H1 (cell line): ENCODE results near the gene HIVEP3. TPM values are rescaled to one million over a fixed set of nuclear protein-coding genes. Genes with fewer than 3 reads are reported as not detected.

Source experiments
- CTCF ChIA-PET: fragments of 300-600 bp; sonication (Branson Sonifier 250); formaldehyde crosslinking; loops from one replicate; lab custom pipeline; 2021; ENCODE audit not compliant: partially characterized antibody; lab: Charles Lee
- POLR2A ChIA-PET: fragments of 300-600 bp; sonication (Branson Sonifier 250); formaldehyde crosslinking; loops from one replicate; lab custom pipeline; 2021; ENCODE audit warnings: inconsistent platforms; ENCODE audit not compliant: partially characterized antibody; lab: Charles Lee
- DNase-seq, 2 experiments: peaks; one replicate each; pipeline versions ENCODE4 v3.0.0 to v3.0.0-alpha.2; 2010 to 2022; ENCODE audit warnings: low spot score in 2 of 2, low read depth in 1 of 2, mixed read lengths in 1 of 2
- FAIRE-seq: peaks from 2 replicates; lab custom pipeline; 2011; peaks lifted over from hg19 to GRCh38; lab: Jason Lieb, UNC
- H2AFZ ChIP-seq: 2 replicates; pipeline ENCODE4 v1.8.1; 2012; ENCODE audit warnings: low read length, inconsistent platforms
- H2AK5ac ChIP-seq: 2 replicates; pipeline ENCODE4 v1.6.1; 2013; ENCODE audit warnings: low read depth, low read length
- H2BK120ac ChIP-seq: replicated peaks from 2 replicates; pipeline ENCODE3; 2013; ENCODE audit warnings: low read depth, low read length, inconsistent platforms
- H2BK12ac ChIP-seq: 2 replicates; pipeline ENCODE4 v1.6.1; 2013; ENCODE audit warnings: low read depth, low read length
- H2BK15ac ChIP-seq: 2 replicates; pipeline ENCODE4 v1.6.1; 2013; ENCODE audit warnings: low read length
- H2BK20ac ChIP-seq: 2 replicates; pipeline ENCODE4 v1.6.1; 2013; ENCODE audit warnings: low read length
- H2BK5ac ChIP-seq: 2 replicates; pipeline ENCODE4 v1.6.1; 2013; ENCODE audit warnings: low read depth, low read length
- H3K14ac ChIP-seq: 2 replicates; pipeline ENCODE4 v1.6.1; 2013; ENCODE audit warnings: inconsistent platforms; ENCODE audit not compliant: insufficient read length
- H3K18ac ChIP-seq: 2 replicates; pipeline ENCODE4 v1.6.1; 2013; ENCODE audit warnings: low read length; ENCODE audit errors: extremely low read depth
- H3K23ac ChIP-seq: 2 replicates; pipeline ENCODE4 v1.6.1; 2013; ENCODE audit warnings: inconsistent platforms; ENCODE audit not compliant: insufficient read length
- H3K23me2 ChIP-seq: 2 replicates; pipeline ENCODE4 v1.6.1; 2013; ENCODE audit warnings: low read depth, low read length
- H3K27ac ChIP-seq: 2 replicates; pipeline ENCODE4 v1.6.1; 2011; ENCODE audit warnings: low read depth, low read length, inconsistent platforms
- H3K27me3 ChIP-seq, 4 experiments: replicated peaks in 1 of 4; 1 replicate in 1 of 4; 2 replicates in 3 of 4; pipeline versions ENCODE4 v1.6.1 to v1.8.1; 2011 to 2013; ENCODE audit warnings: low read length in 3 of 4, mild to moderate bottlenecking in 3 of 4, inconsistent platforms in 2 of 4, mixed read lengths in 2 of 4, moderate library complexity in 1 of 4; ENCODE audit not compliant: control insufficient read depth in 3 of 4, insufficient read depth in 3 of 4; ENCODE audit errors: extremely low read depth in 1 of 4
- H3K36me3 ChIP-seq, 4 experiments: 2 replicates each; pipeline versions ENCODE4 v1.6.1 to v1.8.1; 2011 to 2013; ENCODE audit warnings: mild to moderate bottlenecking in 4 of 4, low read length in 3 of 4, moderate library complexity in 2 of 4, control low read depth in 1 of 4, inconsistent platforms in 1 of 4; ENCODE audit not compliant: insufficient read depth in 4 of 4, control insufficient read depth in 2 of 4
- H3K4ac ChIP-seq: replicated peaks from 2 replicates; pipeline ENCODE3; 2013; ENCODE audit warnings: low read length, low read depth, mixed read lengths, inconsistent platforms; ENCODE audit not compliant: insufficient read length
- H3K4me1 ChIP-seq, 4 experiments: replicated peaks in 1 of 4; 1 replicate in 1 of 4; 2 replicates in 3 of 4; pipeline versions ENCODE4 v1.6.1 to v1.8.1; 2011 to 2013; ENCODE audit warnings: low read length in 3 of 4, inconsistent platforms in 2 of 4, mixed read lengths in 1 of 4; ENCODE audit not compliant: insufficient read depth in 4 of 4, control insufficient read depth in 3 of 4
- H3K4me2 ChIP-seq, 2 experiments: 2 replicates each; pipeline versions ENCODE4 v1.6.1 to v1.8.1; 2011 to 2013; ENCODE audit warnings: low read depth in 2 of 2, low read length in 2 of 2, control low read depth in 1 of 2, inconsistent platforms in 1 of 2, mild to moderate bottlenecking in 1 of 2; ENCODE audit not compliant: insufficient read depth in 1 of 2
- H3K4me3 ChIP-seq, 4 experiments: fragments of 200-600, 300-600 bp in 1 of 4; sonication (generic), shearing (Covaris generic), sonication (Bioruptor Twin) in 1 of 4; 2 replicates each; pipeline versions ENCODE4 v1.5.1 to v1.8.1; 2011 to 2016; ENCODE audit warnings: low read length in 4 of 4, low read depth in 3 of 4, control low read depth in 2 of 4, inconsistent platforms in 2 of 4, mild to moderate bottlenecking in 2 of 4, mixed read lengths in 1 of 4, moderate library complexity in 1 of 4; ENCODE audit not compliant: insufficient read depth in 2 of 4; ENCODE audit errors: extremely low read depth in 1 of 4
- H3K56ac ChIP-seq: replicated peaks from 2 replicates; pipeline ENCODE3; 2013; ENCODE audit warnings: low read depth, mild to moderate bottlenecking, mixed read lengths, low read length, inconsistent platforms; ENCODE audit not compliant: insufficient read length
- H3K79me1 ChIP-seq: 2 replicates; pipeline ENCODE4 v1.6.1; 2013; ENCODE audit warnings: low read depth, low read length, control low read depth
- H3K79me2 ChIP-seq, 2 experiments: 2 replicates each; pipeline versions ENCODE4 v1.6.1 to v1.8.1; 2012 to 2013; ENCODE audit warnings: low read length in 2 of 2, mild to moderate bottlenecking in 2 of 2, inconsistent platforms in 1 of 2; ENCODE audit not compliant: insufficient read depth in 2 of 2, control insufficient read depth in 1 of 2
- H3K9ac ChIP-seq, 4 experiments: replicated peaks in 1 of 4; 1 replicate in 1 of 4; 2 replicates in 3 of 4; pipeline versions ENCODE4 v1.6.1 to v1.8.1; 2011 to 2013; ENCODE audit warnings: low read depth in 3 of 4, low read length in 3 of 4, control low read depth in 2 of 4, mild to moderate bottlenecking in 2 of 4, moderate library complexity in 2 of 4, inconsistent platforms in 1 of 4; ENCODE audit errors: extremely low read depth in 1 of 4
- H3K9me3 ChIP-seq, 2 experiments: 2 replicates each; pipeline versions ENCODE4 v1.6.1 to v1.8.1; 2012 to 2013; ENCODE audit warnings: mild to moderate bottlenecking in 2 of 2, moderate library complexity in 2 of 2, control low read depth in 1 of 2, inconsistent platforms in 1 of 2, low read depth in 1 of 2, low read length in 1 of 2, mixed read lengths in 1 of 2; ENCODE audit not compliant: insufficient read depth in 2 of 2
- H4K20me1 ChIP-seq, 2 experiments: replicated peaks in 1 of 2; 2 replicates each; pipeline versions ENCODE3 to v1.8.1; 2011 to 2013; ENCODE audit warnings: inconsistent platforms in 2 of 2, low read length in 2 of 2, mild to moderate bottlenecking in 1 of 2; ENCODE audit not compliant: insufficient read depth in 2 of 2, control insufficient read depth in 1 of 2
- H4K5ac ChIP-seq: 2 replicates; pipeline ENCODE4 v1.6.1; 2013; ENCODE audit warnings: low read length, low read depth, mixed read lengths, inconsistent platforms; ENCODE audit not compliant: insufficient read length
- H4K8ac ChIP-seq: 2 replicates; pipeline ENCODE4 v1.8.0; 2013; ENCODE audit warnings: mild to moderate bottlenecking, moderate library complexity, low read length, inconsistent platforms; ENCODE audit not compliant: insufficient read depth; ENCODE audit errors: extremely low read depth
- H4K91ac ChIP-seq: replicated peaks from 2 replicates; pipeline ENCODE3; 2013; ENCODE audit warnings: low read length, mixed read lengths, inconsistent platforms; ENCODE audit not compliant: insufficient read length
- CBX5 ChIP-seq: fragments of 300-800, 300-1000 bp; sonication (generic); IDR thresholded peaks from 2 replicates; pipeline ENCODE4 v1.7.1; 2016; ENCODE audit warnings: antibody characterized with exemption, low read length, low read depth
- FOSL1 ChIP-seq: IDR thresholded peaks from 2 replicates; pipeline ENCODE4 v1.6.1; 2011; ENCODE audit warnings: mild to moderate bottlenecking, low read depth, low read length, moderate library complexity; ENCODE audit not compliant: insufficient read depth
- GTF2F1 ChIP-seq: IDR thresholded peaks from 2 replicates; pipeline ENCODE4 v1.6.1; 2012; ENCODE audit warnings: low read depth, low read length, improper control_type of control experiment, borderline replicate concordance
- KDM5A ChIP-seq: fragments of 200-600 bp; IDR thresholded peaks from 2 replicates; pipeline ENCODE4 v1.7.1; 2012; ENCODE audit warnings: mild to moderate bottlenecking, low read length, inconsistent platforms, mixed read lengths
- SP2 ChIP-seq: IDR thresholded peaks from 2 replicates; pipeline ENCODE4 v1.6.1; 2012; ENCODE audit warnings: mild to moderate bottlenecking, low read length, inconsistent platforms
- TAF7 ChIP-seq: optimal IDR thresholded peaks from 2 replicates; pipeline ENCODE3; 2011; ENCODE audit warnings: low read depth, mild to moderate bottlenecking, inconsistent platforms, low read length, moderate library complexity, borderline replicate concordance
- TCF12 ChIP-seq: IDR thresholded peaks from 2 replicates; pipeline ENCODE4 v1.6.1; 2011; ENCODE audit warnings: low read depth, mild to moderate bottlenecking, low read length
- YY1 ChIP-seq: IDR thresholded peaks from 2 replicates; pipeline ENCODE4 v1.6.1; 2011; ENCODE audit warnings: low read depth, mild to moderate bottlenecking, low read length
- WGBS, 2 experiments: shearing (Covaris generic) in 1 of 2; methylation state at CpG; one replicate each; pipeline versions ENCODE4 v1.1.6 to v1.1.7; 2013 to 2015; ENCODE audit warnings: low lambda C conversion rate in 2 of 2, mixed read lengths in 2 of 2, inconsistent platforms in 1 of 2, low coverage in 1 of 2, missing lambda C conversion rate in 1 of 2; ENCODE audit not compliant: insufficient replicate concordance in 2 of 2, insufficient coverage in 1 of 2, insufficient read length in 1 of 2; ENCODE audit errors: extremely low coverage in 1 of 2, missing lambda C conversion rate in 1 of 2; 5-methylcytosine and 5-hydroxymethylcytosine counted together
- polyA plus RNA-seq, 7 experiments: library from polyadenylated mRNA; depleted of rRNA in 3 of 7; stranded (reverse) in 5 of 7; unstranded in 2 of 7; fragments of >200 nt in 5 of 7; fragments of 200-250 nt in 2 of 7; gene quantifications; 1 replicate in 5 of 7; 2 replicates in 1 of 7; 4 replicates in 1 of 7; pipeline versions ENCODE4 v1.2.1 to v1.2.3, GENCODE V29; 2011 to 2013; ENCODE audit warnings: missing spikeins in 2 of 7, mixed read lengths in 2 of 7
- total RNA-seq: library from RNA; stranded (reverse); fragmentation: NEBNext Ultra II Directional; extraction: Animal tissue kit (Norgen Biotek cat#: 25700); gene quantifications from 2 replicates; pipeline ENCODE4 v1.2.1, GENCODE V29; 2021
- TF ChIP-seq, protein P1 (sequence below): IDR thresholded peaks from 2 replicates; pipeline ENCODE4 v1.6.1; 2011; ENCODE audit warnings: low read depth, mild to moderate bottlenecking, low read length; ENCODE audit not compliant: insufficient read depth
- TF ChIP-seq, protein P2 (sequence below): IDR thresholded peaks from 2 replicates; pipeline ENCODE4 v1.6.1; 2011; ENCODE audit warnings: low read length, improper control_type of control experiment

The HIVEP3 gene
- total and polyA plus RNA-seq, 2 of the 8 experiments (the other 6 are each of a cell fraction or from before 2014, with no cell fraction given): 0.24 to 0.69 TPM

- no peaks in the 10 kb centered on the region for H3K36me3 ChIP-seq
- ChIA-PET POLR2A (no interaction called here), CTCF (no interaction called here)
- H4K5ac ChIP-seq: no peak overlapping the region
- H3K4ac ChIP-seq: no peak overlapping the region
- DNase-seq (no peak), FAIRE-seq (no peak)
- no peak overlapping the region for H2BK15ac ChIP-seq
- no peak overlapping the region for H4K8ac ChIP-seq
- H4K20me1 ChIP-seq: peaks cover 0 to 5% of the 10 kb centered on the region in 2 experiments
- H3K18ac ChIP-seq: no peak overlapping the region
- no peak overlapping the region for H4K91ac ChIP-seq
- H3K23ac ChIP-seq: no peak overlapping the region
- H3K27ac ChIP-seq: no peak overlapping the region
- H3K79me2 ChIP-seq: no peaks in the 10 kb centered on the region
- peaks cover 0 to 2% of the 10 kb centered on the region in 2 experiments; a peak in 1 of 4 replicates for H3K9me3 ChIP-seq
- H3K23me2 ChIP-seq: peaks cover 14% of the 10 kb centered on the region; the same call in 1 of the 2 replicates
- no peak overlapping the region for H2BK120ac ChIP-seq
- no peak overlapping the region for H2BK20ac ChIP-seq
- no peaks in the 10 kb centered on the region for H3K79me1 ChIP-seq
- H3K4me2 ChIP-seq: no peak overlapping the region
- H2BK5ac ChIP-seq: no peak overlapping the region
- no peak overlapping the region for H3K14ac ChIP-seq
- no peak overlapping the region for H2AFZ ChIP-seq
- no peak overlapping the region for H2BK12ac ChIP-seq
- no peaks in the 10 kb centered on the region for H3K4me1 ChIP-seq
- 80% methylated on average over 6 of the region's 6 CpGs; no CpG with 5 or more reads in 1 of the 2 experiments for WGBS, 2 experiments
- no peak overlapping the region for H2AK5ac ChIP-seq
- no peak overlapping the region for H3K9ac ChIP-seq
- H3K56ac ChIP-seq: no peak overlapping the region
- H3K4me3 ChIP-seq: no peak overlapping the region
- no peaks in the 10 kb centered on the region for H3K27me3 ChIP-seq
- no peak for TF ChIP-seq GTF2F1
- TF ChIP-seq FOSL1: no peak
- TF ChIP-seq SP2: no peak
- no peak for TF ChIP-seq TCF12
- no peak for TF ChIP-seq YY1
- TF ChIP-seq, protein P1, sequence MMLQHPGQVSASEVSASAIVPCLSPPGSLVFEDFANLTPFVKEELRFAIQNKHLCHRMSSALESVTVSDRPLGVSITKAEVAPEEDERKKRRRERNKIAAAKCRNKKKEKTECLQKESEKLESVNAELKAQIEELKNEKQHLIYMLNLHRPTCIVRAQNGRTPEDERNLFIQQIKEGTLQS: no peak
- TF ChIP-seq KDM5A: no peak
- TF ChIP-seq TAF7: no peak
- TF ChIP-seq, protein P2, sequence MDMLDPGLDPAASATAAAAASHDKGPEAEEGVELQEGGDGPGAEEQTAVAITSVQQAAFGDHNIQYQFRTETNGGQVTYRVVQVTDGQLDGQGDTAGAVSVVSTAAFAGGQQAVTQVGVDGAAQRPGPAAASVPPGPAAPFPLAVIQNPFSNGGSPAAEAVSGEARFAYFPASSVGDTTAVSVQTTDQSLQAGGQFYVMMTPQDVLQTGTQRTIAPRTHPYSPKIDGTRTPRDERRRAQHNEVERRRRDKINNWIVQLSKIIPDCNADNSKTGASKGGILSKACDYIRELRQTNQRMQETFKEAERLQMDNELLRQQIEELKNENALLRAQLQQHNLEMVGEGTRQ: no peak
- TF ChIP-seq CBX5: no peak
These were observed 371.4 kb downstream of the HIVEP3 start for GRCh38 chr1:41547336-41547735.
